Measurements from ENCODE around the gene METTL21A. TPM values are rescaled to one million over a fixed set of nuclear protein-coding genes. Genes with fewer than 3 reads are reported as not detected.

Gene METTL21A
- total and polyA plus RNA-seq, 11 donors = 10.2 to 27.6 (median 14.6) TPM

DNA sequence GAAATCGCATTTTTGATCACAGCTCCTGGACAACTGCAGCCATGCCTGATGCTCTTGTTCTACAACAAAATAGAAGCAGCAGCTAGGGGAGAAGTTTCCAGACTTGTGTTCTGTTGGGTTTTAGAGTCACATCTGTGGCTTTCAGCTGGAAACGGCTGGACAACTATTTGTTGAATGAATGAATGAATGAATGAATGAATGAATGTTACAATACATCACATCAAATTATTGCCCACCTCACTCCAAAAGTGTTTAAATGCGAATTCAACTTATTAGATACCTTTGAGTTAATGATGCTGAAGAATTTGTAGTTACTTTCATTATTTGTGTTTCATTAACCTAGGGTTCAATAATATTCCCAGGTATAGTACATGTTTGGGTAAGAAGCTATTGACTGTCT is 8.5 kb upstream of the METTL21A start:
- no peak overlapping the region for H3K4me3 ChIP-seq
- peaks cover 0 to 10% (median 0%) of the 10 kb centered on the region in 12 donors for H3K4me1 ChIP-seq
- intact Hi-C loops (cut with DNase I) = loop anchor here in 3 of 10 donors (10.0 kb wide), 2 partner anchors 101 to 441 kb away; no protein-coding TSS in a partner anchor
- H3K9me3 ChIP-seq = no peaks in the 10 kb centered on the region
- ATAC-seq (no peak), DNase-seq (no peak)
- H3K36me3 ChIP-seq = no peaks in the 10 kb centered on the region
- WGBS, 4 donors = 83 to 91% (median 84%) methylated on average over 3 of the region's 3 CpGs
- no peaks in the 10 kb centered on the region for H3K27me3 ChIP-seq
- H3K27ac ChIP-seq = no peak overlapping the region
- TF ChIP-seq POLR2A (IDR thresholded peaks at IDR 0.05) = no peak
- TF ChIP-seq, protein P1, sequence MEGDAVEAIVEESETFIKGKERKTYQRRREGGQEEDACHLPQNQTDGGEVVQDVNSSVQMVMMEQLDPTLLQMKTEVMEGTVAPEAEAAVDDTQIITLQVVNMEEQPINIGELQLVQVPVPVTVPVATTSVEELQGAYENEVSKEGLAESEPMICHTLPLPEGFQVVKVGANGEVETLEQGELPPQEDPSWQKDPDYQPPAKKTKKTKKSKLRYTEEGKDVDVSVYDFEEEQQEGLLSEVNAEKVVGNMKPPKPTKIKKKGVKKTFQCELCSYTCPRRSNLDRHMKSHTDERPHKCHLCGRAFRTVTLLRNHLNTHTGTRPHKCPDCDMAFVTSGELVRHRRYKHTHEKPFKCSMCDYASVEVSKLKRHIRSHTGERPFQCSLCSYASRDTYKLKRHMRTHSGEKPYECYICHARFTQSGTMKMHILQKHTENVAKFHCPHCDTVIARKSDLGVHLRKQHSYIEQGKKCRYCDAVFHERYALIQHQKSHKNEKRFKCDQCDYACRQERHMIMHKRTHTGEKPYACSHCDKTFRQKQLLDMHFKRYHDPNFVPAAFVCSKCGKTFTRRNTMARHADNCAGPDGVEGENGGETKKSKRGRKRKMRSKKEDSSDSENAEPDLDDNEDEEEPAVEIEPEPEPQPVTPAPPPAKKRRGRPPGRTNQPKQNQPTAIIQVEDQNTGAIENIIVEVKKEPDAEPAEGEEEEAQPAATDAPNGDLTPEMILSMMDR (IDR thresholded peaks at IDR 0.05) = no peak

DNA sequence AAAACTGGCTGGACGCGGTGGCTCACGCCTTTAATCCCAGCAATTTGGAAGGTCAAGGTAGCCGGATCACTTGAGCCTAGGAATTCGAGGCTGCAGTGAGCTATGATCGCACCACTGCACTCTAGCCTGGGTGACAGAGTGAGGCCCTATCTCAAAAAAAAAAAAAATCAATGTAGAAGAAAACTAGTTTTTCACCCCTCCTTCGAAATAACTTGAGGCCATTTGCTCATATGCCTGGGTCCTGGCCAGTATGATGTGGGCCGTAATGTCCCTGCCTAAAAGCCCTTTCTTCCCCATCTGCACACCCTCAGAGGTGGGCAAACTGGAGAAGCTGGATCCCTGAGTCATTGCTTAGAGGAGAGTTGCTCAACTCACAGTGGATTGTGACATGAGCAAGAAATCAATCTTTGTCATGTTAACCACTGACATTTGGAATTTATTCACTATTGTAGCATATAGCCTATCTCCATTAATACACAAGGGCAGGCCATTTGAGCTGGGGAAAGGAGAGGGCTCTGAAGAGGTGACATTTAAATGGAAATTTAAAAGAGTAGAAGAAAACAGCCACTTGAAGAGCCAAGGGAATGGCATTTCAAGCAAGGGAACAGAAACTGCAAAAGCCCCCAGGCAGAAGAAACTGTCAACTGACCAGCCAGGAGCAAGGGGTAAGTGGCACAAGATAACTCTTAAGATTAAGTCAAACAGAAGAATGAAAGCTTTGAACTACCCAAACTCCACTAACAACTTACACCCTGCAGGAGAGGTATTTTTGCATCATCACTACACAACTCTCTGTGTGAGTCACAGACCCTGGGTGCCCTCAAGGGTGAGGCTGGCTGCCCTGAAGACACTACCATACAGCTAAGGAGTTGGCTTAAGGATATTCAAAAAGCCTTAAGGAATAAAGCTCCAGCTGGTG is 7.6 kb upstream of the METTL21A start:
- H3K36me3 ChIP-seq = no peaks in the 10 kb centered on the region
- H3K27ac ChIP-seq = peak overlapping the region in 1 of 12 donors; percentile 20
- H3K4me1 ChIP-seq = peaks cover 0 to 10% (median 0%) of the 10 kb centered on the region in 12 donors
- ATAC-seq (no peak), DNase-seq (no peak)
- TF ChIP-seq, protein P1 (IDR thresholded peaks at IDR 0.05) = no peak
- TF ChIP-seq POLR2A (IDR thresholded peaks at IDR 0.05) = no peak
- no peaks in the 10 kb centered on the region for H3K27me3 ChIP-seq
- WGBS, 4 donors = 93 to 95% (median 95%) methylated on average over 8 of the region's 8 CpGs
- intact Hi-C loops (cut with DNase I) = loop anchor here in 3 of 10 donors (10.0 kb wide), 2 partner anchors 102 to 442 kb away; no protein-coding TSS in a partner anchor
- no peak overlapping the region for H3K4me3 ChIP-seq
- H3K9me3 ChIP-seq = no peaks in the 10 kb centered on the region

DNA sequence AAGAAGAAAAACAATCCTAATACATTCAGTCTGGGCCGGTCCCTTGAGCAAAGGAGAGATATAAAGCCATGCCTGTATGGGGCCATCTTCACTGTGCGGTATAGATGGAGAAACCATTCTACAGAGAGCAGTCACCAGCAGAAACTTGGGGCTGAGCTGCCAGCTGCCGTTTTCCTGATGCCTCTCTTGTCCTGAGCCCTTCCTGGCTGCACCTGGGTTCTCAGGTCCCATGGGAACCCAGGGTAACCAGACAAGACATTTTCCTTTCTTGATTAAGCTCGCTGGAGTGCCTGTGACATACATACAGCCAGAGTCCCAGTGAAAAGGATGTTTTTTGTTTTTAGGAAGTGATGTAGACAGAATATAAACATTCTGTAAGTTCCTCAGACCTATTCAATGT is 5.3 kb upstream of the METTL21A start:
- no peak for ATAC-seq
- Histone ChIP-seq H3K27me3 (no peaks in the 10 kb centered on the region), H3K36me3 (no peaks in the 10 kb centered on the region), H3K9me3 (no peaks in the 10 kb centered on the region), H3K4me3 (no peak overlapping the region), H3K27ac (no peak overlapping the region), H3K4me1 (peaks cover 0 to 25% (median 6%) of the 10 kb centered on the region in 12 donors)
- intact Hi-C loops (cut with DNase I) = loop anchor here in 3 of 10 donors (10.0 kb wide), 2 partner anchors 104 to 444 kb away; no protein-coding TSS in a partner anchor
- 52 to 70% (median 60%) methylated on average over 4 of the region's 4 CpGs for WGBS, 4 donors
- TF ChIP-seq, protein P1 (IDR thresholded peaks at IDR 0.05) = no peak
- no peak for TF ChIP-seq POLR2A (IDR thresholded peaks at IDR 0.05)
- no peak for DNase-seq

DNA sequence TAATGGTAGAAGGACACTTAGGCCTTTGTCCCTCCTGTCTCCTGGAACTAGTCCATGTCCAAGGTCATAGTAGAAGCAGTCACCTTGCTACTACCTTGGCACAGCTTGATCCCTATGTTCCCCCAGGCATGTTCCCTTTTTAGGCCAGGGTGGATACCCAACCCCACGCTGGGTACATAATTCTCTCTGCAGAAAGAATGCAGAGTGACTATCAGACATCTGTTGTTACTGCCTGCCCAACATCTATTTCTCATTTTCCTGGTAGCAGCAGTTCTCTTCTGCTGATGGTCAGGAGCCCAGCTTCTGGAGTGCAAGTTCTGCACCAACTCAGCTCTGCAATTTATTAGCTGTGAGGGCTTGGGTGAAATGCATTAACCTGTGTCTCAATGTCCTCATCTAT is 4.4 kb upstream of the METTL21A start:
- Histone ChIP-seq H3K27ac (peak overlapping the region in 1 of 12 donors; percentile 9), H3K27me3 (no peaks in the 10 kb centered on the region), H3K36me3 (no peaks in the 10 kb centered on the region), H3K4me3 (no peak overlapping the region), H3K4me1 (peaks cover 0 to 25% (median 6%) of the 10 kb centered on the region in 12 donors), H3K9me3 (no peaks in the 10 kb centered on the region)
- TF ChIP-seq POLR2A (IDR thresholded peaks at IDR 0.05) = no peak
- TF ChIP-seq, protein P1 (IDR thresholded peaks at IDR 0.05) = no peak
- ATAC-seq = no peak
- intact Hi-C loops (cut with DNase I) = loop anchor here (5.0 to 10.0 kb wide), 9 partner anchors 83 to 465 kb away; partner anchors contain the start of genes CCNYL1 (in 6 of the 10), PLEKHM3 (in 2 of the 10), CREB1 (in 1 of the 10) and KLF7 (in 1 of the 10)
- DNase-seq = no peak
- 40 to 64% (median 46%) methylated on average over 1 of the region's 1 CpG for WGBS, 4 donors

All from heart left ventricle (tissue), 16 donors.